Stimulated activated CD8-positive, alpha-beta memory T cell treated with anti-CD3 and anti-CD28 coated beads, Interleukin-7, amount 100 ng/mL, for 24 hours (primary cell): ENCODE measurements around the gene TENT4A.

Source experiments
- DNase-seq: peaks from one replicate; pipeline ENCODE4 v3.0.0-alpha.2; 2020; ENCODE audit warnings: low read depth

Gene TENT4A

DNA sequence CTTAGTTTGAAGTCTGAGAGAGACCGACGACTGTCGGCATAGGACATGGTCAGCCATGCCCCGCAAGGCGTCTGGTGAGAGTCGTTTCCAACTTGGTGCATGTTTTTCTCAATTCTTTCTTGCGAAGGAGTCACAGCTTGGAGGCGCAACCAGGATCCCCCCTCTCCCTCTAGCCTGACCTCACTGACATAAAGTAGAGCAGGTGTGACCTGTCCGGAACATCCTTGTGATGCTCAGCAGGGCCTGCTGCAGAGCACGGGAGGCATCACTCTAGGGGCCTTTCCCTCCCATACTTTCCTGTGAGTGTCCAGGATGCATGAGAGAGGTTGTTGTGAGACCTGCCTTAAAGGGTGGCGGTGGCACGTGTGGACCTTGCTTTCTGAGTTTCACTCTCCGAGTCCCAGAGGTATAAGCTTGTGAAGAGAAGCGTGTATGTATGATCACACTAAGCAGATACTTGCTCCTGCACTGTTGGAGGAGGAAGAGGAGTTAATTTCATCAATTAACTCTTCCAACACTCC lies 5.0 kb downstream of the TENT4A start:
- DNase-seq = no peak

DNA sequence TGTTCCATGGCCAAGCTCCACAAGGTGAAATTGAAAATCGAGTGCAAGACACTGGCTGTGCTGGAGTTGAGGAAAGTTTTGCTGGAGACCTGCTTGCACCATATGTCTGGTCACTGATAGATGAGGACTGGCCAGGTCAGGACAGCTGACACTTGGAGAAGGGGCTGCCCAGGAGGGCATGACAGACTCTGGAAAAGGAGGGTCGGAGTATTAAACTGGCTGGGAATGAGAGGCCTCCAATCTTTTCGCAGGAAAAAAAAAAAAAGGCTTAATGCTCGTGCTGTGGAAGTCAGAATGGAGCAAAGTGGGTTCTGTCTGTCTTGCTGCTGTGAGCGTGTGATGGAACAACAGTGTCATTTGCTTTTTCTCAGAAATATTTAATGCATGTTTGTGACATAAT lies 5.5 kb downstream of the TENT4A start:
- no peak for DNase-seq

DNA sequence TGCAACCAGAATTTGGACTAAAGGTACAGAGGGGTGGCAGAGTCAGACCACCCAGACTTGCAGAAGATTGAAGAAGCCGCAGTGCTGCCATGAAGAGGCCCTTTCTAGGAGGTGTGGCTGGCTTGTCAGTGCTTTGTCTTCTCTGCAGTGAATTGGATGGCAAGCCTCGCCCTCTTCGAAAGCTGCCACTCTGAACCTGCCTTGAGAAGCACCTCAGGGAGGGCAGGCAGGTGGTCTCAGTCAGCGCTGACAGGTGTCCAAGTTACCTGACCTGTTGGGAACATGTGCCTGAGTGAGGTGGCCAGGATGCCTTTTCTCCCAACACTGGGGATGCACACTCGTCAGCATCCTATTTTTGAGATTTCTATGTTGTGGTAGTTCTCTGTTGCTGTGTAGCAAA lies 6.2 kb downstream of the TENT4A start:
- DNase-seq = no peak

DNA sequence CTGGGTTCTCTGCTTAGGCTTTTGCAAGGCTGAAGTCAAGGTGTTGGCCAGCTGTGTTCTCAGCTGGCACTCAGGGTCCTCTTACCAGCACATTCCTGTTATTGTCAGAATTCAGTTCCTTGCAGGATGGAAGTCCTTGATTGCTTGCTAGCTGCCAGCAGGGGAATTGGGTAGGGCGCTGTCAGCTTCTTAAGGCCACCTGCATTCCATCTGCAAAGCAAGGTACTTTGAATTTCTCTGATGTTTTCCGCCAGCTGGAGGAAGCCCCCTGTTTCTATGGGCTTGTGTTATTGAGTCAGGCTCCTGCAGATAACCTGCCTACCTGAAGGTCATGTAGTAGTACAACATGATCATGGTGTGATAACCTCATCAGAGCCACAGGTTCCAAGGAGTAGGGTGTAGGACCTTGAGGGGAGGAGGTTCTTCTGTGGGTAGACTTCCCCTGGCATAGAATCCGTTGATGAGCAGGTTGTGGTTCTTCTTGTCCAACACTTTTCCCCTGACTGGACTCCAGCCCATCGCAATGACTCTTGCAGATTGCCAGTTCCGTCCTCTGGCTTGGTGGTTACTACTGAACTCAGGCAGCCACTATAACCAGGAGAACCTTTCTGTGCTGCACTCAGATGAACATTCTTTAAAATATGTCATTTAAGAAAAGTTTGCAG lies 6.8 kb downstream of the TENT4A start:
- no peak for DNase-seq

DNA sequence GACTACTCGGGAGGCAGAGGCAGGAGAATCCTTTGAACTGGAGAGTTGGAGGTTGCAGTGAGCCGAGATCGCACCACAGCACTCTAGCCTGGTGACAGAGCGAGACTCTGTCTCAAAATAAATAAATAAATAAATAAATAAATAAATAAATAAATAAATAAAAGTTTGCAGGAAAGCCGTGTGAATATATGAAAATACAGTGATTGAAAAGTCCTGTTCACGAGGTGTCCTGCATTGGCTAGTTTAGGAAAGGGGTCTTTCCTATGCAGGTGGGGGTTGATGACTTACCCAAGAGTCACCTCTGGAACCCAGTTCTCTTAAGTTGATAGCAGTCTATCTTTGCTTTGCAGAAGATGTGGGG lies 7.3 kb downstream of the TENT4A start:
- no peak for DNase-seq

DNA sequence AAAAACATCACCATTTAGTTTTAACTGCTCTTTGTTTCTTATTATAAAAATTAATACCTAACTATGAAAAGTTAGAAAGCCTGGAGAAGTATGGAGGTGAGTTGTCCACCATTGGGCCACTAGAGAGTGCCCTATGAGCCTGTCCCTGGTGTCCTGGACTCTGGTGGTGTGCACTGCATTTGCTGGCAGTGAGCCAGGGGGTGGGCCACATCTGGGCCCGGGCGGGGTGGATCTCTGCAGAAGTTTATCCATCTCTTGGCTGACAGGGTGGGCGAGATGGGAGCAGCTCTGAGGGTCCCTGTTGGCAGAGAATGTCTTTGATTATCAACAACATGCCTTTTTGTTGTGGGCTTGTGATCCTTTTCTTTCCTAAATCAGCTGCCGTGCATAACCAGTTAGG lies 8.2 kb downstream of the TENT4A start:
- DNase-seq = no peak

DNA sequence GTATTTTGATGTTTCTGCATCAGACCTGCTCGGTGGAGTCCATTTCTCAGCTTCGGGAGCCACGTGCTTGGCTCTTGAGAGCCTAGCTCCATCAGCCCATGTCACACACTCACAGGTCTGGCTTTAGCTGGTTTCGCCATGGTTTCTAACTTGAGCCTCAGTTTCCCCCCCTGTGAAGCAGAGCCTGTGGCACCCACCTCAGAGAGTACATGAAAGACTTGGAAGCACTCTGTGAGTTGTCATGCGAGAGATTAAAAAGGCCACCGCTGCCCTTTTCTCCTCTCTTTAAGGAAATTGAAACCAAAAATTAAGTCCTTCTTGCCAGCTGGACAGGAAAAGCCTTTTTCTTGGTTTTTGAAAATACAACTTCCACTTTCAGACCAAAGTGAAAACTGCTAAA lies 8.8 kb downstream of the TENT4A start:
- DNase-seq = no peak

DNA sequence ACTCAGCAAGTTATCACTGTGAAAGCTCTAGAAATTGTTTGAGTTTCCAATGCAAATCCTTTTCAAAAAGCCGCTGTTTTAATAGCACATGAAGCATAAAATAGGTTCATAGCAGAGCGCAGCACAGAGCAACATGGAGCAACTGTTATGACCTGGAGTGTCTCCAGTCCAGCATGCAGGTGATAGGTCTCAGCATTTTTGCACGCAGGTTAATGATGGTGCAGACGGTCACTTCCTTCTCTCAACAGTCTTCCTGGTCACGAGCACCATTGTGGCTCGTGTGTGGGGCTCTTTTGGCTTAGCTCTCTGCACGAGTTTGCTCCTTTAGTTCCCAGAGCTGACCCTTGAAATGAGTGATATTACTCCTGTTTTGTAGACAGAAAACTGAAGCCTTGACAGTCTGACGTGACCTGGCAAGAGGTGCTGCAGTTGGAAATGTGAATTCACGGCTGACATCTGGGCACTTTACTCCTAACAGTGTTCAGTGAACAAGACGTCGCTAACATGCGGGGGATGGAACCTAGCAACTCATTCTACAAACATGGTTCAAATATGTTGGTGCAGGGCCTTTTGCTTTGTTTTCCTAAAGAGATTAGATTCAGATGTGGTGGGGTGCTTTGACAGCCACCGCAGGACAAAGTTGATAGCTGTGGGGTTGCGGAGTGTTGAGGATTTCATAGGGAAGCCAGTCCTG lies 10.0 kb downstream of the TENT4A start:
- DNase-seq = no peak

DNA sequence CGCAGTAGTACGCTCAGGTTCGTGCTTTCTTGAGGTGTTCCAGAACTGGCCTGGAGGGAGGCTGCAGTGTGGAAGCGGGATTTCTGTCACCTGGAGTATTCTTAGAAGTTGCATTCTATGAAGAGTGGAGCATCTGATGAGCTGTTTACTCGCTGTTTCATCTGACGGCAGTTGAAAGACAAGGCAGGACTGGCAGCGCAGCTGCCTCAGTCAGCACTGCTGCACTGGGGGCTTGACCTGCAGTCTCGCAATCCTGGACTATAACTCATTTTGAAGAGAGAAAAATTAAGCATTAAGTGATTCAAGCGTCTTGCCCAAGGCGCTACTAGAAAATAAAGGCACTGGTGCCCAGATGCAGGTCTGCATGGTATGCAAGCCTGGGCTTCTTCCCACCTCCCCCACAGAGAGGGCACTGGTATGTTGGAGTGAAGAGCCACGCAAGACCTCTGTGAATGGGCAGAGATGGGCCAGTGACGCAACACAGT lies 10.6 kb downstream of the TENT4A start:
- DNase-seq = no peak

DNA sequence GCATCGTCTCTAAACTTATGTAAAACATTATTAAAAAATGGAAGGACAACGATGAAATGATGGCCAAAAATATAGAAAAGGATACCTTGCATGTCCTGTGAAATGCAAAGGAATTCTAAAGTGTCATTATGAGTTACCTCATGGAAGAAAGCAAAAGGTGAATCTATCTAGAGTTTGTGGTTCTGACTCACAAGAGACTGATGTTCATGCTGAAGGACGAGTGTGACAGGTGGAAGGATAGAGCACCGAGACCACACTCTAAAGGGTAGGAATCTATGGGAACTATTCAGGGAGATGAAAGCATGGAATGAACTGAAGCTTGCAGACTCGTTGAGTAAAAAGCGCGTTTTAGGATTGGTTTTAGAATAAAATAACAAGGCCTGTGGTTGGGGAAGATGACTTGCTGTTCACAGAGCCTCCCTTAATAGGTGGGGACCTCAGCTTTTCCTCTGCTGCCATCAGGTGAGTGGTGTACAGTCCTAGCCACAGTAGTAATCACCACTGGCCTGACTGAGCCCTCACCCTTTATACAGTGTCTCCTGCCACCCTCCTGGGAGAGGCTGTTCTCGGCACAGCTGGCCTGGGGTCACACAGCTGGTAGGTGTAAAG lies 11.2 kb downstream of the TENT4A start:
- no peak for DNase-seq

DNA sequence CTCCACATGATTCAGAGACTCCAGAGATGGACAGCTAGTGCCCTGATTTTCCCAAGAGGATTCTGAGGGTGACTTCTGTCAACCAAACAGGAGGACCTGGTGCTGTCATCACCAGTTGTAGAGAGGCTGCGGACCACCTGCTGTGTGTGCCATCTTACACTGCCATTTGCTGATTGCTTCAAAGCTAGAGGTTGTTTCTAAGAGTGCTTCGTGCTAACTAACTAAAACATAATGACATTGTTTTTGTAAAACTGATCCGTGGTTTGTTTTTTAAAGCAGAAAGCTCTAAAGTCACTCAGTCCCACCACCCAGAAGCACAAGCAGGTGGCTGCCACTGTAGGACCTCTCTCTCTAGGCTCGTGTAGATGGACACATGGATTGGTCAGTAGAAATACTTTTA lies 12.2 kb downstream of the TENT4A start:
- DNase-seq = no peak

DNA sequence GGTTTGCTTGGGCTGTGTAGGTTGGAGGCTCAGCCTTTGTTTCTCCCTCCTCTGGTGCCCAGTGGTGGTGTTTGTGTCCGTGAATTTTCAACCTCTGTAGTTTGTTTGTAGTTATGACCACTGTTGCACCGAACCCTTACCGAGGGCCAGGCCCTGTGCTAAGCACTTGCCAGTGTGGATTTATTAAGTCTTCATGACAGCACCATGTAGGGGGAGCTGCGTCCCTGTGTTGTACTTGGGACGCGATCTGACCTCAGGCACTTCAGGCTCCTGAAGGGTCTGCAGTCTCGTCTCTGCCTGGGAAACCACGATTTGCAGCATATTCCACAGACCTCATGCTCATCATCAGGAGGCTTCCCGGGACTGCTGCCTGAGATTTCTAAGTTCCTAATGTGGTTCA lies 12.8 kb downstream of the TENT4A start:
- DNase-seq = no peak

DNA sequence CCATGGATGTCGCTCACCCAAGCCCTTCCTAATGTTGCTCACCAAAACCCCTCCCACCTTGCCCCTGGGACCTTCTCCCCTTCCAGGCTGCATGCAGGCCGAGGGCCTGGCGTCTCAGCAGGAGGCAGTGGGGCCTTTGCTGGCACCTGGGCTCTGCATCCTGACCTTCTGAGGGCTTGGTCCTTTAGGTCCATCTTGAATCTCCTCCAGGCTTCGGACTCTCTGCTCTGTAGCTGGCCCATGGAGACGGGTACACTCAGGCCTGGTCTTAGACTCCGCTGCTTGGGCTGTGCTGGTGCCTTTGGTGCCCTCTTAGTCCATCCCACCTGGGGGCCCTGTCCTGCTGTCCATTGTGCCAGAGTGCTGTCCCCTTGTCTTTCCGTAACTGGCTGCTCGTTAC lies 14.0 kb downstream of the TENT4A start:
- no peak for DNase-seq

DNA sequence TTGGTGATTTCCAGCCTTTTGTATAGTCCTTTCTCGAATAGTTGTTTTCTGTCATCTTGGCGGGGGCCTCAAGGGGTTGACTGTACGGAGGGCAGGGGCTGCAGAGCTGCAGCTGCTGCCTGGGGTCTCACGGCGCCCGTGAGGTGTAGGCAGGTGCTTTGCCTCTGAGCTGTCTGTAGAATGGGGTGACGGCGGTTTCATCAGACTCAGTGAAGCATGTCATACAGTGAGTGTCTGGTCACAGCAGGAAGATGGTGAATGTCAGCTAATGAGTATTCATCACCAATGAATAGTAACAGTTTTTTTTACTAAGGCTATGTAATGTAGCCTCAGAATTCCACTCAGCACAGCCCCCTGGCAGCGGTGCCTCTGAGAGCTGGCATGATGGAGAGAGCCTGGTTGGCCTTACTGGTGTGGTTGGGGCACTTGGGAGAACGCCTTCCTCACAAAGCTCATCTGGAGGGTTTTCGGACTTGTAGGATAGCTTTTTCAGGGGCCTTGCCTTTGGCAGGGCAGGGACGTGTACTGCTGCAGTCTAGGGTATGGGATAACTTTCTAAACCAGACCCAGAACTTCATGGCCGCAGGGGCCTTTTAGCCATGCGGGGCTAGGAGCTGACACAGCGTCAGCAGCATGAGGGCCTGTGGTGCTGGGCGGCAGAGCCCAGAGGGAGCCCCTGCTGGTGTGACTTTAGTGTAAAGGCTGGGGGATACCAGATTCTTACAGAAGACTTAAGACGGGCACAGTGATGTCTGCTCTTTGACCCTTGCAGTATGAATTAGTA lies 15.0 kb downstream of the TENT4A start:
- DNase-seq = no peak

DNA sequence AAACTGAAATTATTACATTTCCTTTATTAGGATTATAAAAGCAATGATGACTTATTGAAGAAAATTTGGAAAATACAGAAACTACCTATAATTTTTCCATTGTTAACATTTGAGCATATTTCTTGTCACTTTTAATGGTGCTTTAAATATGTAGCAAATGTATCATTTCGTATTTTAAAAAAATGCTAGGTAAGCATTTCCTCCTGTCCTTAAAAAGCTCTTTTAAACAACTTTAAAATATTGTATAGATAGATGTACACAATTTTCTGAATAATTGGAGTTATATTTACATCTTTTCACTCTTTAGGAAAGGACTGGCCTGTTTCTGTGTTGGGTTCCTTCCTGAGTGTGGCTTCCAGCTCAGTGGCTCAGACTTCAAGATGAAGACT lies 15.6 kb downstream of the TENT4A start:
- DNase-seq = no peak

DNA sequence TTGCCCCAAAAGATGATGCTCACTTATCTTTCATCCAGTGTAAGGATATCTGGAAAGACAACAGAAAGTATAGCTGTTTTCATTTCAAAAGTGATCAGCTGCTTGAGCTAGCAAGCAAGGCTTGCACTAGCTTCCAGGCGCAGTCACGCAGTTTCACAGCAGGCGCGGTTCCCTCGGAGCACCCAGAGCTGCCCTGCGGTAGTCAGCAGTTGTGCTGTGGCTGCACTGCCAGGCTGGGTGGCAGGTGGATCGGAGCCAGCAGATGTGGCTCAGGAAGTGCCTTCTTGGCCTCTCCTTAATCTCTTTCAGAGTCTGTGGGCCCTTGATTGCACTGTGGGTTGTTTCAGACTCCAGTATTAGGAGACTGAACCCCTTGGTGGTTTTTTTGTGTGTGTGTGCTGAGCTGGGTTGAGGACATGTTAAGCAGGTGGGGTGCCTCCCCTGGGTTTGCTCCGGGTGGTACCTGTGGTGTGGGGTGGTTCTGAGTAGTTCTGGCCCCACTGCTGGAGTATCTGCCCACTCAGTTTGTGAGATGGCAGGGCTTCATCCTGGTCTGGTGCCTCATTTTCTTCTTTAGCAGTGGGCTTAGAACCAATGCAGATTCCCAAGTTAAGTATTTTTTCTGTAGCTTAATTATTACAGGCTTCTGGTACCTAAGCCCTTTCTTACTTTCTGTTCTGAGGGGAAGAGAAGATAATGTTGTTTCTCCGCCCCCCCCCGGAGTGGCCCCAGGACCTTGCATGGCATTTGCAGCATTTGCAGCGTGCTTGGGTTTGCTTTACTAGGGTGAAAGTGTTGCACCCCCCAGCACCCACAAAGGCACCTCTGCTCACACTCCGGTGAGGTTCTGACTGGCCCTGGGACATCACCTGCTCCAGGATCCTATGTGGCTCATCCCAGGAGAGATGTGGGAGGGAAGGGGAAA lies 16.4 kb downstream of the TENT4A start:
- no peak for DNase-seq

DNA sequence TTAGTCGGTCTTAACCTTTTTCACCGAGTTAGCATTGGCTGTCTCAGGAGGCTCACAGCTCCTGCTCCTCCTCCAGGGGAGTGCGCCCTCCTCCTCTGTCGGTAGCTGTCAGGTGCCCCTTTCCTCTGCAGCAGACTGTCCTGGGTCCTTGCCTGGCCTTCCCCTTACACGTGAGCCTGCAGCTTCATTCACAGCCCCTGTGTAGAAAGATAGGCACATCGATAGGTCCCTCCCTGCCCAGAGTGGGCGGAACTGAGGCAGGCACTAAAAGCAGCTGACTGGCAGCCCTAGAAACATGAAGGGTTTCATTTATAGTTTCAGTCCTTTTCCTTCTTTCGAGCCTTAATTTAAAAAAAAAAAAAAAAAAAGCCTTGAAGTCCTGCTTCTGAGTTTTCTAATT lies 17.2 kb downstream of the TENT4A start:
- DNase-seq = no peak

DNA sequence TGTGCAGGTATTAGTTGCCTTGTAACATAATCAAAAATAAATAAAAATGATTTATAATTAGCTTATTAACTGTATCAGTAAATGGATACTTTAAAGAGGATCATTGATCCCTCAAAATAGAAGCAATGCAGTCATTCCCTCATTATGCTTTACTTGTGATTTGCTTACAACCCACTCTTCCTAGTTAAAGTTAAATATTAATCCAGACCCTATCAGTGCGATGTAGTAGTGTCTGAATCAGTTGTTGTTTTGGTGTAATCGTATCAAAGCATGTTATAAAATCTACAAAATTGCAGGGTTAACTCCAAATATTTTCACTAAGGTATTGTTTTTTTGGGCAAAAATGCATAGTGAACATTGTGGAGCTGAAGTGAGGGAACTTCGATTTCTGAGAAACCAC lies 17.6 kb downstream of the TENT4A start:
- no peak for DNase-seq

DNA sequence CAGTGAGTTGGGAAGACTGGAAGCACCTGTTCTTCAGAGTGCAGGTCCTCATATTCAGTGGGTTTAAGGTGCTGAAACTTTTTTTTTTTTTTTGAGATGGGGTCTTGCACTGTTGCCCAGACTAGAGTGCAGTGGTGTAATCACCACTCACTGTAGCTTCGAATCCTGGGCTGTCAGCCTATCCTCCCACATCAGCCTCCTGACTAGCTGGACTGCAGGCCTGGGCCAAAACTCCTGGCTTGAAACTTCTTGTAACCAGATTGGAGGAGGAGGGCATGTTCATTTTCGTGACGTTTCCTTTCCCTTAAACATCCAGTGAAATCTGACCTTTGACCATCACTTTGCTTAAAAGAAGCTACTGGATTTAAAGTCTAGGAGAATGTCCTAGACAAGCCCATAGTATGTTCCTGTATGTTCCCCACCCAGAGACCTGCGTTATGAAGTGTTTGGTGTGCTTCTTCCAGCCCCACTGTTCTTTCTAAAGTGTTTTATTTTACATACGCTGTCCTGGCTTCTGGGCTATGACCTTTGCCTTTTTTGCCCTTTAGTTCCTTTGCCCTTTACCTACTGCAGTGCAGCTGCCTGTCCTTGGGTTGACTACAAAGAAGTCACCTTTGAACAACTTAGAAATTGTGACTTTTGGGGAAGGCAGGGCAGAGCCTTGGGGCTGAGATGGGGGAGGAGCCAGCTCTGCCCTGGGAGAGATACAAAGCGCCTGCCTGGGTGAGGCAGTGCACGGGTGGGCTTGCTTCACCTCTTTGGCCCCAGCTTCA lies 18.4 kb downstream of the TENT4A start:
- no peak for DNase-seq

DNA sequence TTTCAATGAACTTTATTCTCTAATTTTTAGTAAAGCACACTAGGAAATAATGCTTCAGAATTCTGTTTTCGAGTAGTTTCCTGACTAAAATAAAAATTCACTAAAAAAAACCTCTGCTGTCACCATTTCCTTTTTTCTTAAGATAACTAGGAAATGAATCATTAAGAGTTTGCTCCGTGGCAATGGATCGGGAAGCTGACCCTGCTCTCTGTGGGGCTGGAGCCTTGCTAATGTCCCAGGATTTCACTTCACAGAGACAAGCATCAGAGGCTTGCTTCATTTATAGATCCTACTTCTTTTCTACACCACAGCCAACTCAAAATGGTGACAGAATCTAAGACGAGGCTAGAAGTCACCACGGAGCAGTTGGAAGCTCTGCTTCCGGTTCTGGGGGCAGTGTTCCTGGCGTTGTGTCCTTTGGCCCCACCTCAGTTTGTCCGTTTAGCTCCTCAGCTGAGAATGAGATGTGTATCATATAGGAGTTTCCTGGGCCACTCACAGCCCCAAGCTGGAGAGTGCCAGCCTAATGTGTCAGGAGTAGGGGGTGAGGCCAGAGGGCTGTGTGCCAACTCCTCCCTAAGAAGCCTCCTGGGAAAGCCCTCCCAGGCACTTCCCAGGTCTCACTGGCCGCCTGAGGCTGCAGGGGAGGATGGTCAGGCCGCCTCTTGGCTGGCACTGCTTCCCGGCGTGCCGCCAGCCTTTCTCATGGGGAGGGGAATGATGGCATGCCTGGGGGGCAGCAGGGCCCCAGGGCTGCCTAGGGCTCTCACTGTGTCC lies 19.6 kb downstream of the TENT4A start:
- no peak for DNase-seq
